Measurements from ENCODE around the gene OBSCN.
A peak's percentile ranks its signal among the peaks of the same experiment; 100 is the strongest.
"Not testable (repeated sequence)": the region's sequence is repeated elsewhere in the genome, so short reads cannot be mapped to it uniquely, and the experiment has no call there.

Gene OBSCN

DNA sequence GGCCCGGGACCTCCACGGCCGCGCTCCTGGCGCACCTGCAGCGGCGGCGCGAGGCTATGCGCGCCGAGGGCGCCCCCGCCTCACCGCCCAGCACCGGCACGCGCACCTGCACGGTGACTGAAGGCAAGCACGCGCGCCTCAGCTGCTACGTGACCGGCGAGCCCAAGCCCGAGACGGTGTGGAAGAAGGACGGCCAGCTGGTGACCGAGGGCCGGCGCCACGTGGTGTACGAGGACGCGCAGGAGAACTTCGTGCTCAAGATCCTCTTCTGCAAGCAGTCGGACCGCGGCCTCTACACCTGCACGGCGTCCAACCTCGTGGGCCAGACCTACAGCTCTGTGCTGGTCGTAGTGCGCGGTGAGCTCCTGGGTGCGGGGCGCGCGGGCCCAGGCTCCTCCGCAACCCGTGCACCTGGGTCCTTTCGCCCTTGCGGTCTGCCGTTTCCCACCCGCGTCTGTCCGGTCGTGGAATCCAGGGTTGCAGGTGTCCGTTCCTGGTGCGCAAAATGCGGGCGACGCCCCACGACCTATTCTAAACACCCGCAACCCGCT is 4.6 kb downstream of the OBSCN start:
- DNase-seq (ENCODE audit: low read depth in 3 of 3) = no peak

- DNase-seq (ENCODE audit: low read depth in 3 of 3) = peak; percentile 84 to 89 (median 87)
Observed at GRCh38 chr1:228212966-228213844, 5.4 kb downstream of the OBSCN start.

- DNase-seq (ENCODE audit: low read depth in 3 of 3) = no peak
Observed at GRCh38 chr1:228213917-228214808, 6.3 kb downstream of the OBSCN start.

GRCh38 chr1:228214921-228215662 is 7.2 kb downstream of the OBSCN start:
- DNase-seq (ENCODE audit: low read depth in 3 of 3) = no peak

- DNase-seq (ENCODE audit: low read depth in 3 of 3) = no peak
Observed at GRCh38 chr1:228215663-228216116, 7.8 kb downstream of the OBSCN start.

DNA sequence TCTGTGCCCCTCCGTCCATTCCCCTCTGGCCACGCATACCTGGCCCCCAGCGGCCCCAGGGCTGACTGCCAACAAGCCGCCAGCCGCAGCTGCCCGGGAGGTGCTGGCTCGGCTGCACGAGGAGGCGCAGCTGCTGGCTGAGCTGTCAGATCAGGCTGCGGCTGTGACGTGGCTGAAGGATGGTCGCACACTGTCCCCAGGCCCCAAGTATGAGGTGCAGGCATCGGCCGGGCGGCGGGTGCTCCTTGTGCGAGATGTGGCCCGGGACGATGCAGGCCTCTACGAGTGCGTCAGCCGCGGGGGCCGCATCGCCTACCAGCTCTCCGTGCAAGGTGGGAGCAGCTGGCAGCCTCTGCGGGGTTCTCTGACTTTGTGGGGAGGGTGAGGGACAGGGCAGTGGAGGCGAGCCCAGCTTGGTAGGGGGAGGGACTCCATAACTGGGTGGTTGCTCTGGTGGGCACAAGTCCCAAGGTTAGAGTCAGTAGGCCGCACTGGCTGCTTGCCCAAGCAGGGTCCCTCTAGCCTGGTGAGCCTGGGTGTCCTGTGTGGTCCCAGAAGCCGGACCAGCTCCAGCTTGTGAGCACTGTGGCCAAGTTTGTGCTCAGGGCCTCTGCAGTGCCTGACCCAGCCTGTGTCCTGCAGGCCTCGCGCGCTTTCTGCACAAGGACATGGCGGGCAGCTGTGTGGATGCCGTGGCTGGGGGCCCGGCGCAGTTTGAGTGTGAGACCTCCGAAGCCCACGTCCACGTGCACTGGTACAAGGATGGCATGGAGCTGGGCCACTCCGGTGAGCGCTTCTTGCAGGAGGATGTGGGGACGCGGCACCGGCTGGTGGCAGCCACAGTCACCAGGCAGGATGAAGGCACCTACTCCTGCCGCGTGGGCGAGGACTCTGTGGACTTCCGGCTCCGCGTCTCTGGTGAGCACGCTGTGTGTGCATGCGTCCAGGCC is 8.8 kb downstream of the OBSCN start:
- no peak for DNase-seq (ENCODE audit: low read depth in 3 of 3)

DNA sequence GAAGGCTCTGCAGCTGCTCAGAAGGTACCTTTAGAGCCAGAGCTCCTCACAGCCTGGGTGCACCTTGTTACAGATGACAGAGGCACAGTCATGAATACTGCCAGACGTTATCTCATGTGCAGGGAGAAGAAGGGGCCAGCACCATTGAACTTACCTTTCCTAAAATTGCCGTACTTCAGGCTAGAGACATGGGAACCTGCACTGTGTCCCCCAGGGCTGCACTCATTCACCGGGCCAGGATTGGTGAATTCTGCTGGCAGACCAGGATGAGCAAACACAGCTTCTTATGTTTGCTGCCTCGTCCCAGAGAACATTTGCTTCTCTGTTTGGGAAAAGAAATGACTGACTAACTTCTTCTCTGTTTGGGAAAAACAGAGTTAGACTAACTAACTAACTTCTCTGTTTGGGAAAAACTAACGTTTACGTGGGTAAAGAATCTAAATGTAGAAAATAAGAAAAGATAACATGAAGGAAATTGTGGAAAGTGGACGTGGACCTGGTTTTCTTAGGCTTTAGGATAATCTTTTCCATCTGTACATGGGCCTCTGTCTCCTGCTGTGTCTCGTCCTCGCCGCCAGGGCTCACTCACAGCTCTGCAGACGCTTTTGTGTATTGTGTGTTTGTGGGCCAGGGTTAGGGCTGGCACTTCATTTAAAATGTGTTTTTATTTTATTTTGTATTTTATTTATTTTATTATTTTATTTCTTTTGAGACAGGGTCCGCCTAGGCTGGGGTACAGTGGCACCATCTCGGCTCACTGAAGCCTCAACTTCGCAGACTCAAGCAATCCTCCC is 9.9 kb downstream of the OBSCN start:
- no peak for DNase-seq (ENCODE audit: low read depth in 3 of 3)

- no peak for DNase-seq (ENCODE audit: low read depth in 3 of 3)
Observed at GRCh38 chr1:228218513-228219244, 10.8 kb downstream of the OBSCN start.

- no peak for DNase-seq (ENCODE audit: low read depth in 3 of 3)
Observed at GRCh38 chr1:228219245-228219961, 11.6 kb downstream of the OBSCN start.

GRCh38 chr1:228219962-228220780 is 12.3 kb downstream of the OBSCN start:
- no peak for DNase-seq (ENCODE audit: low read depth in 3 of 3)

GRCh38 chr1:228221097-228221496 is 13.3 kb downstream of the OBSCN start:
- DNase-seq (ENCODE audit: low read depth in 3 of 3) = not testable (repeated sequence)

GRCh38 chr1:228222548-228222947 is 14.7 kb downstream of the OBSCN start:
- no peak for DNase-seq (ENCODE audit: low read depth in 3 of 3)

GRCh38 chr1:228224198-228225164 is 16.6 kb downstream of the OBSCN start:
- no peak for DNase-seq (ENCODE audit: low read depth in 3 of 3)

GRCh38 chr1:228225165-228225710 is 17.4 kb downstream of the OBSCN start:
- DNase-seq (ENCODE audit: low read depth in 3 of 3) = no peak

- no peak for DNase-seq (ENCODE audit: low read depth in 3 of 3)
Observed at GRCh38 chr1:228225740-228226139, 17.9 kb downstream of the OBSCN start.
